Muscle of arm (tissue), 14 donors: ENCODE measurements around the gene RGPD8. TPM values are rescaled to one million over a fixed set of nuclear protein-coding genes. Genes with fewer than 3 reads are reported as not detected.
A peak's percentile ranks its signal among the peaks of the same experiment; 100 is the strongest.
"Not testable (repeated sequence)": the region's sequence is repeated elsewhere in the genome, so short reads cannot be mapped to it uniquely, and the experiment has no call there.

ENCODE experiments used
- DNase-seq: peaks from one replicate; pipeline ENCODE4 v3.0.0-alpha.2; 2013
- long read RNA-seq, 11 donors: transcript quantifications; one replicate each; lab custom pipeline, GENCODE V29; 2026
- polyA plus RNA-seq, 12 donors: library from polyadenylated mRNA; unstranded; fragments of 120-200 nt; gene quantifications; one replicate each; pipeline ENCODE4 v1.2.1, GENCODE V29; 2013; ENCODE audit not compliant: insufficient read length in 12 of 12

RGPD8 gene
- 1 to 10 TPM in 11 of 12 donors, not detected in 1; 2.2 to 8.1 (median 3.5) TPM for polyA plus RNA-seq
- long read RNA-seq, donor 1 = 0 reads
- long read RNA-seq, donor 2 = 0 reads
- long read RNA-seq, donor 3 = 0 reads
- long read RNA-seq, donor 4 = 0 reads
- long read RNA-seq, donor 5 = 0 reads
- long read RNA-seq, donor 6 = 0 reads
- long read RNA-seq, donor 7 = 0 reads
- long read RNA-seq, donor 8 = 0 reads
- long read RNA-seq, donor 9 = 0 reads
- long read RNA-seq, donor 10 = 0 reads
- long read RNA-seq, donor 11 = 0 reads

- peak; percentile 83 for DNase-seq
These were observed at the start of gene RGPD8 for GRCh38 chr2:112433480-112433879. Gene RGPD8 (minus strand): TSS chr2:112433645. CDS start chr2:112433453, 192 bp downstream.

- DNase-seq = peak; percentile 12
These were observed 49.6 kb upstream of the RGPD8 start for GRCh38 chr2:112483042-112483473.

GRCh38 chr2:112482309-112483041 is 49.0 kb upstream of the RGPD8 start:
- peak; percentile 32 for DNase-seq

GRCh38 chr2:112481528-112482233 is 48.2 kb upstream of the RGPD8 start, which contains the start of gene TTL:
Gene TTL (plus strand): TSS chr2:112482156. CDS start chr2:112482345, 189 bp downstream.
- DNase-seq = peak; percentile 77

- peak; percentile 83 for DNase-seq
These were observed 47.6 kb upstream of the RGPD8 start for GRCh38 chr2:112481050-112481527.

GRCh38 chr2:112480530-112481049 is 47.1 kb upstream of the RGPD8 start:
- DNase-seq = no peak

- DNase-seq = no peak
These were observed 43.0 kb upstream of the RGPD8 start for GRCh38 chr2:112476434-112476833.

GRCh38 chr2:112474844-112475486 is 41.5 kb upstream of the RGPD8 start:
- DNase-seq = no peak

- DNase-seq = no peak
These were observed 39.3 kb upstream of the RGPD8 start for GRCh38 chr2:112472547-112473263.

- no peak for DNase-seq
These were observed 31.9 kb upstream of the RGPD8 start for GRCh38 chr2:112465382-112465781.

- no peak for DNase-seq
These were observed 29.8 kb upstream of the RGPD8 start for GRCh38 chr2:112463256-112463655.

GRCh38 chr2:112462178-112462577 is 28.7 kb upstream of the RGPD8 start:
- DNase-seq = no peak

GRCh38 chr2:112459372-112459771 is 25.9 kb upstream of the RGPD8 start:
- DNase-seq = no peak

GRCh38 chr2:112454586-112454985 is 21.1 kb upstream of the RGPD8 start:
- DNase-seq = no peak

GRCh38 chr2:112451317-112451716 is 17.9 kb upstream of the RGPD8 start:
- DNase-seq = no peak

- DNase-seq = no peak
These were observed 16.4 kb upstream of the RGPD8 start for GRCh38 chr2:112449854-112450253.

- not testable (repeated sequence) for DNase-seq
These were observed 10.8 kb upstream of the RGPD8 start for GRCh38 chr2:112444256-112444655.

GRCh38 chr2:112438603-112439261 is 5.3 kb upstream of the RGPD8 start:
- DNase-seq = not testable (repeated sequence)

GRCh38 chr2:112437405-112437831 is 4.0 kb upstream of the RGPD8 start:
- not testable (repeated sequence) for DNase-seq

GRCh38 chr2:112436993-112437392 is 3.5 kb upstream of the RGPD8 start:
- DNase-seq = not testable (repeated sequence)
